Activated gamma-delta T cell (primary cell): ENCODE data around the gene ITGB4.

ENCODE experiments used
- DNase-seq: peaks from one replicate; lab custom pipeline; 2025; lab: John Stamatoyannopoulos, UW

Gene ITGB4

GRCh38 chr17:75697651-75698291, 23.5 kb upstream of the ITGB4 start:
- no peak for DNase-seq

- DNase-seq, result no peak
Measured at GRCh38 chr17:75698659-75699058, 22.6 kb upstream of the ITGB4 start.

DNA sequence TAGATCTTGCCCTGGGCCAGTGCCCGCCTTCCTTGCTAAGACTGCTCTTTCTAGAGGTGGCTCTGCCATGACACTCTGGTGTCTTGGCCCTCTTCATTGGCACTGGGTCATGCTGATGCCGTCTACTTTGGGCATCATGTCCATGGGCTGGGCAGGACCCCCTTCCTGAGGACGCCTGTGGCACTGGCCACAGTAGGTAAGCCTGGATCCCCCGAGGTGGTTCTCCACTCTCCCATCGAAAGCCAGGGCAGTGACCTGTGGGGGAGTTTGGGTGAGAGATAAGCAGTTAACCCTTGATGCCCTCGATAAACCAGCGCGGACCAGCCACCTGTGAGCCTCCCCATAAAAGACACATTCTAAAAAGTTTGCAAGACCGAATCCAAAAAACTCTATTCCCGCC, 20.0 kb upstream of the ITGB4 start:
- DNase-seq, result no peak

GRCh38 chr17:75703191-75703590, 18.1 kb upstream of the ITGB4 start:
- no peak for DNase-seq

GRCh38 chr17:75703591-75703990, 17.7 kb upstream of the ITGB4 start:
- no peak for DNase-seq

DNA sequence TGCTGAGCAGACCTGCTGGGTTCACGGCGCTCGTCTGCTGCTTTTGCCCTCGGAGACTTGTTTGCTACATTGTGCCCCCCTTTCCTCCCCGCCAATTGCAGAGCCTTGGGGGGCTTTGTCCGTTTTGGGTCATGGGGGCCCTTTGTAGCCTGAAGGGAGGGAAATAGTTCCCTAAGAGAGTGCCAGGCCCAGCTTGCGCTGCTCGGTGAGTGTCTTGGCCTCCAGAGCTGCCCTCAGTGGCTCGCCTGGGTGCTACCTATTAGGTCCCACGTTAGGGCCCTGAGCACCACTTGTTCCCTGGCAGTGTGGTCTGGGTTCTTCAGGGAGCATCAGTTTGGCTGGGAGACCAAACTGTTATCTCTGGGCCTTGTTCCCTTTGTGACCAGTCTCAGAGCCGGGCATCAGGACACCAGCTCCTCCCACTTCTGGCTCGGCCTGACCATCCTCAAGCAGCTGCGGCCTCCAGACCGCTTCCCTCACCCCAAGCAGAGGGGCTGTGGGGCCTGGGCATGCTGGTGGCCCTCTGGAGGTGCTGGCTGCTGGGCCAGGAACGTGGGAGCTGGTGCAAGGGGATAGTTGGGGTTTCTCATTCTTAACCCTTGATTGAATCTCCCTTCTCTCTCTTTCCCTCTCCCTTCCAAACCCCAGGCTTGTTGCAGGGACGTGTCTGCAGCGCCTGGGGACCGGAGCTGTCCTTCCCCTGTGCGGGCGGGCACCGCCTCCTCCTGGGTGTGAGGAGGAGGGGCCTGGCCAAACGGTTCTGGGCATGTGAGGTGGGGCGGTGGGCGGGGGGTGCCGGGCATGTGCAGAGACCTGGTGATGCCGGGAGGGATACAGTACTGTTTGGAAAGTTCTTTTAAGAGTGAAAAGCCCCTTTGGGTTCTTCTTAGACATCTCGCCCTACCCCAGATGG, 16.0 kb upstream of the ITGB4 start:
- no peak for DNase-seq

DNA sequence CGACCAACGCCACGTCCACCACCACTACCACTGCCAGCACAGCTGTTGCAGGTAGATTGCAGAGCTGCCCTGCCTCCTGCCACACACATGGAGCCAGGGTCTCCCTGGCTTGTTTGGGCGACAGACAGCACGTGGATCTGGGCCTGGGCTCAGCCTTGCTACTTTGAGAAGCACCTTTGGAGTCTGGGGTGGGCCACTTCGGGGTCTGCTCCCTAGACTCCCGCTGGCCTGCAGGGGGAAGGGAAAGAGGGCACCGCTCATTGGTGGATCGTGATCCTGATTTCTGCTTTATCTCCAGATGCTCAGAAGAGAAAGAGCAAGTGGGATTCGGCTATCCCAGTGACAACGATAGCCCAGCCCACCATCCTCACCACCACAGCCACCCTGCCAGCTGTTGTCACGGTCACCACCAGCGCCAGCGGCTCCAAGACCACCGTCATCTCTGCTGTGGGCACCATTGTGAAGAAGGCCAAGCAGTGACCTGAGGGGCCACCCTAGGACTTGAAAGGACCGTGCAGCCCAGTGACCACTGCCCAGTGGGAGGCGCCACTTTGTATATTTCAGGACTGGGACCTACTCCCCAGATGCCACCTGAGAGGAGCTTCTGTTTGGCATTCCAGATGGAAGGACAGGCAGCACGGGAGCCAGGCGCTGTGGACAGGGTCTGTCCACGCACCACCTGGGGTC, 15.1 kb upstream of the ITGB4 start:
- no peak for DNase-seq

DNA sequence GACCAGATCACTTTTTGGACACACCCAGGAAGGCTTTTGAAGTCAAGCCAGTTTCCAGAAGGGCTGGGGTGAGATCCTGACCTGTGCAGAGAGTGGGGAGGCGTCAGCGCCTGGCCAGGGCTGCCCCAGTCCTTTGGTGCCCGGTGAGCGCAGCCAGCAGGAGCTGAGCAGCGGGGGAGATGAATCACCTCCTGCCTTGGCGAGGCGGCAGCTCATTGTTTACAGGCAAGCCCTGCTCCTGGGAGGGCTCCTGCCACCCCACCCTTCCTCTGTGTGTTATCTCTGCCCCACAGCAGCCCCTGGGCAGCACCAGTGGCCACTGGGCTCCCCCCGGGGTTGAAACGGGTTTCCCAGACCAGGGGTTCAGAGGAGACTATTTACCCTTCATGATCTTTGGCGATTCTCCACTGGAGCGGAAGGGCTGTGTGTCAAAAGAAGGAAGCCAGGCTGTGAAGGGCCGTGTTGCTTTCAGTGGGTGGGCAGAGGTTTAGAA, 14.1 kb upstream of the ITGB4 start:
- DNase-seq, result no peak

DNA sequence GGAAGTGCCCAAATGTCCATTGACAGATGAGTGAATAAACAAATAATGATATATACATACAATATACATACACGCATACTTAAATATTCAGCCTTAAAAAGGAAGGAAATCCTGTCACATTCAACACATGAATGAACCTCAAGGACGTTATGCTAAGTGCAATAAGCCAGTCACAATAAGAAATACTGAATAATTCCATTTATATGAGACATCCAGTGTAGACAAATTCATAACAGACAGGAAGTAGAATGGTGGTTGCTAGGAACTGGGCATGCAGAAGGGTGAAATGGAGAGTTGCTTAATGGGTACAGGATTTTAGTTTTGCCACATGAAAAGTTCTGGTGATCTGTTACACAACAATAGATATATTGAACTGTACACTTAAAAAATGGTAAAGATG, 8.8 kb upstream of the ITGB4 start:
- no peak for DNase-seq

DNA sequence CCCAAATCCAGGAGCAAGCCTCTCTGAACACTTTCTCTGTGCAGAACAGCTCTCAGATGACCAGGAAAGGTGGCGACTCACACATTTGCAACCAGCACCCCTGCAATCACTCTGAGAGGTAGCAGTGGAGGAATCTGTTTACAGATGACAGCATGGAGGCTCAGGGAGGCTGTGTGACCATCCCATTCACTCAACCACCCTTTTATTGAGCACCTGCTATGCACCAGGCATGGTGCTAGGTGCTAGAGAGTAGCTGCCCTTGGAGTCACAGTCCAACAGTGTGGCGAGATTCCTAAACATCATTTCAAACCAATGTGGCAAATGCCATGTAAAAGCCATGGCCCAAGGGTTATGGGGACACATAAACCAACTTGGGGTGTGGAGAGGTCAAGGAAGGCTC, 1.5 kb upstream of the ITGB4 start:
- no peak for DNase-seq

DNA sequence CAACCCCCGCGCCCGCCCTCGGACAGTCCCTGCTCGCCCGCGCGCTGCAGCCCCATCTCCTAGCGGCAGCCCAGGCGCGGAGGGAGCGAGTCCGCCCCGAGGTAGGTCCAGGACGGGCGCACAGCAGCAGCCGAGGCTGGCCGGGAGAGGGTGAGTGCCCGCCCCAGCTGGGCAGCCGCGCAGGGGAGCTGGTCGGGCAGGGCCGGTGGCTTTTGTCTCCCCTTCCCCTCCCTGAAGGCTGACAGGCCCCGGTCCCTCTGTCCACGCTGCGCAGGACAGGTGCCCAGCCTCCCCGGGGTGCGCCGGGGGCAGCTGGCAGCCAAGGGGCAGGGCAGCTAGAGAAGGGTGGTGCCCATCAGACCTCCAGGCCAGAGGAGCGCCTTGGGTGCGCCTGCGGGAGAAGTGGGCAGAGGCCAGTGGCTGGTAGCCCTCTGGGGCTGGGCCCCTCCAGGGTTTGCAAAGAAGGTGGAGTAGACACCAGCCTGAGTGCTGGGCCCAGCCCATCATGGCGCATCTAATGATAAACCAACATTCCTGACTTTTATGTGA, 278 bp downstream of the ITGB4 start:
- DNase-seq, result no peak

- DNase-seq, result no peak
Measured at GRCh38 chr17:75722076-75722475, 817 bp downstream of the ITGB4 start.

DNA sequence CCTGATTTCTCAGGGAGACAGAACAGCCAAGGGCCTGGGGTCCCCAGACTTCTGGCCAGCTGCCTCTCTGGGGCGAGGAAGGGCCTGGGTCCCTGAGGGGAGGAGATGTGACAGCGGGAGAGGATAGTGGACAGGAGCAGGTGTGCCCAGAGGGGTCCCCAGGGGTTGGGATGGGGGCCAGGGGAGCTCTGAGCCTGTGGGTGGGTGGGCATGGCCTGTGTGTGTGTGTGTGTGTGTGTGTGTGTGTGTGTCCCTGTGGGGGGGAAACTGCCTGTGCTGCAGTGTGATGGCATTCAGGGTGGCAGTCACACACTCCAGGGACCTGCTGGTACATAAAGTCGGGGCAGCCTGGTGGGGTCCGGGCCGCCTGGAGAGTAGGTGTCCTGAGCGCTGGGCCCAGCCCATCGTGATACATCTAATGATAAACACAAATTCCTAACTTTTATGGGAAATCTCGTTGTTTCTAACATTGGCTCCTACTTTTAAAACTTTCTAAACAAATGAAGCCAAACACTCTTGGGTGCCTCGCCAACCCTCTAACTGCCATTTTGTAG, 1.4 kb downstream of the ITGB4 start:
- DNase-seq, result no peak

DNA sequence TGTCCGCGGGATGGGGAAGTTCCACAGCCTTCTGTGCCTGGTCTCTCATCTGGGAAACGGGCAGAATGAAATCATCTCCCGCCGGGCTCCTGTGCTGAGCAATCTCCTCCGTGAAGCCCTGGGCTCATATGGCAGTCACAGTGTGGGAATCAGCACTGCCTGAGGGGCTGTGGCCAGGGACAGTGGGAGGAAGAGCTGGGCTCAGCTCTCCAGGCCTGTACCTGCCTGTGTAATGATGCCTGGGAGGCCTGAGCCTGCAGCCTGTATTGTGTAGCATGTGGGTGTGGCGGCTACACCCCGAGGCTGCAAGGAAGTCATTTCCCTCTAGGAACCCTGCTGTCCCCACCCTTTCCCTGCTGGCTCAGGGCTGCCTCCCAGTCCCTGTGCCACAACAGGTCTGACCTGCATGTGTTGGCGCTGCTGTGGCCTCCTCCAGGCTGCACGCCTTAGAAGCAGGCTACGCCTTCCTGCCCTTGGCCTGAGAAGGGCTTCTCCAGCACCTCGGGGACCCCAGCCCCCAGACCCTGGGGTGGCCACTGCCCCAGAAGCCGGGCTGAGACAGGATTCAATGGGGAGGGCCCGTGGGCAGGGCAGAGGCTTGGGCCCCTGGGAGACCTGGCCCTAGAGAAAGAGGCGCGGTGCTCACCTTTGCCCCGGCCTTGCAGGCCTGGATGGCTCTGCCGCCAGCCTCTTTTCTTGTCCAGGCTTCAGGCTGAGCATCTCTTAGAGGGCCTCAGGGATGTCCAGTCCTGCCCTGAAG, 2.1 kb downstream of the ITGB4 start:
- no peak for DNase-seq

DNA sequence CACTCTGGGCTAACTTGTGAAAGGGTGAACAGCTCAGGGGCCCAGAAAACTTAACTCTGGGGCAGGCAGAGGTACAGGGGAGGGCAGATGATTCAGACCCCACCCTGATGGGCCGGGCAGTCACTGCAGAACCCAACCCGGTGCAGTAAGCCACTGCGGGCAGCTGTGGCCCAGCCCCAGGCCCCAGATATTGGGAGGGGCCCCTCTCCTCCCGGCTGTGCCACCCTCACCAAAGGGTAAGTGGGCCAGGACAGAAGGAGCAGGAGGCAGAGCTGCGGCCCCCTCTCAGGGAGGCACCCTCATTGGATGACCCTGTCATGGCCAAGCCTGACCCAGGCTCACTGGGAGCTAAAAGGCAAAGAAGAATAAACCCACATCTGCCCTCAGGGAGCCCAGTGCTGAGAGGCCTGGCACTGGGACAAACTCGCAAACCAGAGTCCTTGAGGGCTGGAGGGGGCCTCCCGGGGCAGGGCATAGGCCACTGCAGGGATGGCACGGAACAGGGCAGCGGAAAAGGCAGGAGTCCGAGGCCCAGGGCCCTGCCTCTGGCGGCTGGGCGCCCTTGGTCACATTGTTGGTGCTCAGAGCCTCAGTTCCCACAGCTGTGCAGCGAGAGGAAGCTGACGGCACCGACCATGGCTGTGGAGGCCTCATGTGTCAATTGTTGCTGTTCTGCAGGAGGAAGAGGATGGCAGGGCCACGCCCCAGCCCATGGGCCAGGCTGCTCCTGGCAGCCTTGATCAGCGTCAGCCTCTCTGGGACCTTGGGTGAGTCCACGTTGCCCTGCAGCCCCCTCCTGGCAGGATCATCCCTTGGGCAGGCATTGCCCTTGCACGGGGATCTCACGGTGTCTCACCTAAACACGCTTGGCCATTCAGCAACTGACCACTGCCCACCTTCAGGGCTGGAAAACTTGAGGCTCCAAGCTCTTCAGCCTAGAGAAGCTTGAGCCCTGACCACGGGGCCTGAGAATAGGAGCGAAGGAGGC, 3.1 kb downstream of the ITGB4 start:
- no peak for DNase-seq

GRCh38 chr17:75725504-75725903, 4.2 kb downstream of the ITGB4 start:
- DNase-seq, result no peak

DNA sequence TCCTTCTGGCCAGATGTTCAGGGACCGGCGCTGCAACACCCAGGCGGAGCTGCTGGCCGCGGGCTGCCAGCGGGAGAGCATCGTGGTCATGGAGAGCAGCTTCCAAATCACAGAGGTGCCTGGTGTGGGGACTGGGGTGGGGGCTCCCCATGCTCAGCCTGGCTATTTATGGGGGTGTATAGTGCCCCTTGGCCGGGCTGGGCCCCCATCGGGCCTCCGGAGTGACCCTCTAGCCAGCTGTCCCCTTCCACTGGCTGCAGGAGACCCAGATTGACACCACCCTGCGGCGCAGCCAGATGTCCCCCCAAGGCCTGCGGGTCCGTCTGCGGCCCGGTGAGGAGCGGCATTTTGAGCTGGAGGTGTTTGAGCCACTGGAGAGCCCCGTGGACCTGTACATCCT, 6.1 kb downstream of the ITGB4 start:
- DNase-seq, result no peak

- DNase-seq, result no peak
Measured at GRCh38 chr17:75729351-75729750, 8.1 kb downstream of the ITGB4 start.

DNA sequence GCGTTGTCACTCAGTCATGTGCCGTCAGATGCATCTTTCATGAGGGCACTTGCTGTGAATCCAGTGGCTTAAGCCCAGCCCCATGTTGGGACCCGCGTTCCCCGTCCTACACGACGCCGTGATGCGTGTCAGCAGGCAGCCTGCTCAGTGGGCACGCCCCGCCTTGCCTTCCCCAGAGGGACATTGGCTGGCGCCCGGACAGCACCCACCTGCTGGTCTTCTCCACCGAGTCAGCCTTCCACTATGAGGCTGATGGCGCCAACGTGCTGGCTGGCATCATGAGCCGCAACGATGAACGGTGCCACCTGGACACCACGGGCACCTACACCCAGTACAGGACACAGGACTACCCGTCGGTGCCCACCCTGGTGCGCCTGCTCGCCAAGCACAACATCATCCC, 8.8 kb downstream of the ITGB4 start:
- DNase-seq, result no peak

DNA sequence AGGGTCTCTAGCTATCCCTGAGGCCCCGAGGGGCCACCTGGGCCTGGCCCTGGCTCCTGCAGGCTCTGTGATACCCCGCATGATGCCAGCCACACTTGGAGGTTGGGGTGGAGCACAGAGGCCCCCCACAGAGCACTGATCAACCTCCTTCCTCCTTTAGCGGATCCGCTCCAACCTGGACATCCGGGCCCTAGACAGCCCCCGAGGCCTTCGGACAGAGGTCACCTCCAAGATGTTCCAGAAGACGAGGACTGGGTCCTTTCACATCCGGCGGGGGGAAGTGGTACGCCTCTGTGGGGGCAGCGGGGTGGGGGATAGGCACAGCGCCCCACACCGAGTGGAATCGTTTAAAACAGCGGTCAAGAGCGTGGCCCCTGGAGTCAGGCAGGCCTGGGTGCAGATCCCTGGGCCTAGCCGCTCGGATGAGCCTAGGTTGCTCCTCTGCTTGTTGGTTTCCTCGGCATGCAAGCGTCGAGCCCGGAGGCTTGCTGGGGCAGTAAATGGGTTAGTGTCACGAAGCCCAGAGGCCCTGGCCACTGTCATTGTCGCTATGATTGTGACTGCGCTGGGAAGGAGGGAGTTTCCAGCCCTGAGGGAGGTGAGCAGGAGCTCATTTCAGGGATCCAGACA, 9.9 kb downstream of the ITGB4 start:
- no peak for DNase-seq
